NCI-H82 (cell line): ENCODE data around the gene COL13A1.

Source experiments
- DNase-seq: peaks from one replicate; lab custom pipeline; 2025; lab: John Stamatoyannopoulos, UW

The COL13A1 gene

DNA sequence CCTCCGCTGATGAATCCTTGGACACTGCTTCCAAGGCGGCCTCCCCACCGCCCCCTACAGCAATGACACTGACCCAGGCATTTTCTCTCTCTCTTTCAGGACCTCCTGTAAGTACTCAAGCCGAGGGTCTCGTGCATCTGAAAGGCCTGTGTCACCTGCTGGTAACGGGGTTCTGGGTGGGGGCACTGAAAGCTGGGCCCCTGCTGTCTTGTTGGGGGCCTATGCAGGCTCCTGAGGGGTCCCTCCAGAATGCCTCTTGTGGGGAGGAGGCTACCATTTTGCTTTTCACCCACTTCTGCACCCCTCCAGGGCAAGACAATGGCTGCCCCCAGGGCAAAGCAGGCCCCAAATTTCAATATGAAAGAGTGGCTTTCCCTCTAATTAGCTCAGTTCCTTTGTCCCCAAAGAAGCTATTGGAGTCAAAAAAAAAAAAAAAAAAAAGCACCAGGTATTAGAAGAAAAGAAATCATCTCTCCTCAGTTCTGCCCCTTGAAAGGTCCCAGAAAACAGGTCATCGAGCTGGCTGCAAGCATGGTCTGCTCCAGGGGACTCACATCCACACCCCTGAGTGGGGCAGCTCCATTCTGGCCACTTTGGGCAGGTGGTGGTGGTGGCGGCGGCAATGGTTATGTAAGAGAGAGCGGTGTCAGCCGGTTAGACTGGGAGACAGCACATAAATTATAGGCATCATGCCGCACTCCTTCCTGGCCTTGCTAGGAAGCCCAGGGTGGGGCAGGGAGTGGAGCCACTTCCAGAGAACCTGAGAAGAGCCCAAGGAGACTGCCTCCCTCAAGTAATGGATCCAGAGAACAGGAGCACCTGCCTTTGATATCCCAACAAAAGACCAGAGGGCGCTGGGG is 66.2 kb downstream of the COL13A1 start:
- DNase-seq = no peak

DNA sequence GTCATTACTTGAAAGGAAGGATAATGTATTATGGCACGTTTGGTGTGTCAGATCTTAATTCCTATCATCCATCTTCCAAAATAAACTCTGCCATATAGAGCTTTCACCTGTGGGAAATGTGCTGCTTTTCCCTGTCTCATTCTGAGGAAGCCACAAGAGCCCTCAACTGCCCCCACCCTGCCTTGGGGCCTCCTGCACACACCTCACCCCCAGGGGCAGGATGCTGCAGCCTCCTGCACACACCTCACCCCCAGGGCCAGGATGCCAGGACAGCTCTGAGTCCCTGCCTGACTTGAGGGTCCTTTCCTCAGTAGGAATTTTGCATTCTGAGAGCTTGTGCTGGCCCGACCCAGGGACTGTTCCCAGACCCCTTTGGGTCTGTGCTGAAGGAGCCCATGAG is 67.1 kb downstream of the COL13A1 start:
- no peak for DNase-seq

DNA sequence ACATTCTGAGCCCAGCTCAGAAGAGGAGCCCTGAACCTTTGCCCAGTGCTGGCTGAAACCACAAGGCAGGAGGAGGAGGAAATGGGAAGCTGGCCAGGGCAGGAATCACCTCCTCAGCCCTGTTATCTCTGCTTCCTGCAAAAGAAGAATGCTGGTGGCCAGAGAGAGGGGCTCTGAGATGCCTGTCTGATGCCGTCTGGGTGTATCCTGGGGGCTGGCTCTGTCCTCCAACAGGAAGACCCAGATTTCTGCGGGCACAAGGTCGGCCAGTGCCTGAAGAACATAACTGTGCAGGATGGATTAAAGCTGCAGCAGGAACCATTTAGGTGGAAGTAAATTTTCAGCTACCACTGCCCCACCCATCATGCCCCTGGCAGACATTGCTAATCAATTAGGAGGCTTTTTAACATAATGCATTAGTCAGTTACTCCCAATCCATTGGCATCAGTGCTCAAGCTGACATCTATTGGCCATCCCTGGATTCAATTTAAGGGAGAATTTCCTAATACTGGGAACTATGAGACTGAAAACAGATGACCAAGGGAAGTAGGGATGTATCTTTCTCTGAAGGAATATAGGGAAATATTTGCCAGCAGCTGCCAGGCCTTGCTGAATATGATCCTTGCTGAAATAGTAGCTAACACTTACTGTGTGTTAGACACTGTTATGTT is 67.7 kb downstream of the COL13A1 start:
- DNase-seq = no peak

DNA sequence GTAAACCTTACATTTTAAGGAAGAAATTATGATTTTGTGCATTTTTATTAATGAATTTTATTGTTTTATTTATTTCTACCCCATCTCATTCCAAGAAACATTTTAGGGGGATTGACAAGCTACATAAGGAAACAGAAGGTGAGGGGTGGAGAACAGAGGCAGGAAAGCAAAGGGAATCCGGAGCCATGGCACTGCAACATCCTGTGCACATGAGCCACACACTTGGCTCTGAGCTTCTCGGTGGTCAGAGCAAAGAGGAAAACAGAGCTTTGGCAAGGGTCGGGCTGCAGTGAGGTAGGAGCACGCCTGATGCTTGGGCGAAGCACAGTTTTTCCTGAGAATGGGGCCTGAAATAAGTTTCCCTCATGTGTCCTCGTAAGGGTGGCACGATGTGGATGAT is 68.9 kb downstream of the COL13A1 start:
- no peak for DNase-seq

DNA sequence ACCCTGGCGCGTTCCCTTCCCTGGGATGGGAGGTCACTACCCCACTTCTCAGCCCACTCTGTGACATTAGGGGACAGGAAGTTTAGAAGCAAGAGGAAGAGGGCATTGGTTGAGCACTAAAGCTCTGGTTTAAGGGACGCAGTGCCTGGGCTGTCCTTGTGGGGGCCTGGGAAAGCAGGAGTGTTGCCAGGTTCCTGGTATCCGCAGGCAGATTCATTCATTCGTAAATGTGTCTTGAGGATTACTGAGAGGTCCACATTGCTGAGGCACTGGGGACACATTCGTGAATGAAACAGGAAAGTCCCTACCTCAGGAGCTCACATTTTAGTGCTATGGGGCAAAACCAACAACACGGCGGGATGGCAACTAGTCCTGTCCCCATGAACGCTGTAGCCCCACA is 69.4 kb downstream of the COL13A1 start:
- DNase-seq = no peak

DNA sequence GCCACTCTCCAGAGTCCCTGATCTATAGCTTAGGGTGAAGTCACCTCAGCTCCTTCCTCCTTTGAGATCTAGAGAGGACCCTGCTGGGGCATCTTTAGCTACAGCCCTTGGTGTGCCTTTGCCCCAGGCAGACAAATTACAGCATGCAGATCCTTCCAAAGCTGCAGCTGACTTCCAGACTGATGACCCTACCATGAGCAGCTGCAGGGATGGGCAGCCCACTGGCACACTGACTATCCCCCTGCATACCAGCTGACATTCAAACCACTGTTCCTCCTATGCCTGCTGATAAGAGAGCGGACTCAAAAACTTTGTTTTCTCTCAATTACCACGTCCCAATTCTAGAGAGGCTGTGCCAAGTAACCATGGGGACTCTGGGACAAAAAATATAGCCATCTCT is 70.6 kb downstream of the COL13A1 start:
- no peak for DNase-seq

DNA sequence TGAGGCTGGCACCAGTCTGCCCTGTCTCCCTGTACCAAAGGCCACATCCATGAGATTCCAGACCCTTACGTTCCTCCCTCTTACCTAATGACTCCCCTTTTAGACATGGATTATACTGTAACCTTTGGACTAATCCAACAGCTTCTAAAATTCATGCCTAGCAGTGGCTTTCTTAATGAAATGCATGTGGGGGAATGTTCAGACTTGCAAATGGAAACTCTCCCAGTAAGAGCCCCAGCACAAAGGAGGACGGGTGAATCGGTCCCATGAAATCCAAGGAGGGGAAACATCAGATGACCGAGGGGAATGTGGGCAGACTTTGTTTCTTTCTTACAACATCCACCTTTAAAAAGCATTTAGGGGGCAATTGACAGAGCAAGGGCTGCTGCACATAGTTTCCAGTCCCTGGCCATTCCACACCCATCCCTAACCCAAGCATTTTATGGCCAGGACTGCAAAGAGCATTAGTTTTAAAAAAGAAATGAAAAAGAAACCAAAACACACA is 71.5 kb downstream of the COL13A1 start:
- no peak for DNase-seq

DNA sequence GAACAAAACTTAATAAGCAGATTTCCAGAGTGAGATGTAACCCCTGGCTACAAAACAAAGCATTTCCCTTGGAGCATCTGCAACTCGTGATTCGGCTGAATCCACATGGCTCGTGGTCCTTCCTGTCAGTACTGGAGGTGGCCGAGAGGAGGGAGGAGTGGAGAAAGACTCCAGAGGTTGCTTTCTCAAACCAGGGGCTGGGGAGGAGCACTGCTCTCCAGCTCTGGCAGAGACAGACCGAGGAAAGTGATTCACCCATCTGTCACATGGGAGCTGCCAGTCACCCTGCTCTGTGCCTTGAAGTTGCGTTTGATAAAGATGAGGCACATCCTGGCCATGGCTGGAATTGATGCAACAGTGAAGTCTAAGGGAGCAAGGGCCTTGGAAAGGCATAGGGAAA is 72.7 kb downstream of the COL13A1 start:
- no peak for DNase-seq

DNA sequence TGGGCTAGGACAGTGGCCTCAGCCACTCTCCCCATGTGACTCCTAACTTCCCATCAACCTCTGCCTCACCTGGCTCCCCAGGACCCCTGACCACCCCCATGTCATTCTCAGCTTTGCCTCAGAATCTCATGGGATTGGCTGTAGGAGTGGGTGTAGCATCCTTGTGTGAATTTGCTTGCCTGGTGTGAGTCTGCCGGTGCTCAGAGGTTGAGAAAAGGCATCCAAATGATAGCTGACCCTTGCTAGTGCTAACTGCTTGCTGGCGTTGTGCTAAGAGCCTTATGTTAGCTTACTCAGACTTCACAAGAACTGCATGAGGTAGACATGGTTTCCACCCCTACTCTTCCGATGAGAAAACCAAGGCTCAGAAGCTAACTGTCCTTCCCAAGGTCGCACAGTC is 74.2 kb downstream of the COL13A1 start:
- DNase-seq = no peak

DNA sequence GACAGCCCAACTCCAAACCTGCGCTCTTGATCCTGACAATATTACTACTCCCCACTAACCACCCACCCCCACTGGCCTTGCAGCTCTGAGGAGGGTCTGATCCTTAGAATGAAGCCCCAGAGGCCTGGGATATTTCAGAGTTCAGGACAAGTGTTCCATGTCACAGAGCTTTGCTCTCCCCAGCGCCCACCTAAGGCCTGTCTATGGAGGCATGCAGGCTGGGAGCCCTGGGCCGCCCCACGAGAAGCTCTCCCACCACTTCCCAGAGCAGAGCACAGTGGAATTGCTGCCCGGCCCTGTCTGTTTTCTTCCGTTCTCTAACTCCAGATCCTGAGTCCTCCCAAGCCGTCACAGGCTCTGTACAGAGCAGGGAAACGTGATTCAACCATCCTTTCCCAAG is 74.6 kb downstream of the COL13A1 start:
- DNase-seq = no peak

DNA sequence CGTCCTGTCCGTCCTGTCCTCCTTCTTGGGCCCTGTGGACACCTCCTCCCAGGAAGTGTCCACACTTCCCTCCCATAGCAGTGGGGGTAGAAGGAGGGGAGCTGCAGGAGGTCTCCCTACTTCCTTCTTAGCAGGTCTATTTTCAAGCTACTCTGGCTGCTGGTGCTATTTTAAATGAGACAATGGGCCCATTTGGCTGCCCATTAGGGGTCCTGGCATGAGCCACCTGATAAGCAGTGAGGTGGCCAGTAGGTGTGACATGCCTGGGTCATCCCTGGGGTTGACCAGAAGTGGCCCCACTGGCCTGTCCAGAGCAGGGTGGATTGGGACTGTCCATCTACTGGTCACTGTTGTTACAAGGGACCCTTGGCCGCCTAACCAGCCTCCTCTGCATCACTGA is 75.2 kb downstream of the COL13A1 start:
- DNase-seq = no peak

DNA sequence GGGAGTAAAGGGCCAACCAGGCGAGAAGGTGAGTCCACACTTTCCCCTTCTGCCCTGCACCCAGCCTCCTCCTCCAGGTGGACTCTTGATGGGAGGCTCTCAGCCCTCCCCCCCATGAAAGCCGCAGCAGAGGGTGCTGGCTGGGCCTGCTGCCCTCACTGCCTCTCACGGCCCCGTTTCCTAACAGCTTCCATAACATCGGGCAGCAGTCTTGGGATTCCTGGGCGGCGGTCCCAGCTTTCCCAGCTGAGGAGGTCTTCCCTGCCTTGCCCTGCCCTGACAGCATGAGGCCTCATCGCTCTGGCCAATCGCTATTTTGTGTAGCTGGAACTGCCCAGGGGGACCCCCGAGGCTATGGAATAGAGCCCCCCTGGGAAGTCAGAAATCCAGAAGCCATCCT is 76.3 kb downstream of the COL13A1 start:
- DNase-seq = no peak

DNA sequence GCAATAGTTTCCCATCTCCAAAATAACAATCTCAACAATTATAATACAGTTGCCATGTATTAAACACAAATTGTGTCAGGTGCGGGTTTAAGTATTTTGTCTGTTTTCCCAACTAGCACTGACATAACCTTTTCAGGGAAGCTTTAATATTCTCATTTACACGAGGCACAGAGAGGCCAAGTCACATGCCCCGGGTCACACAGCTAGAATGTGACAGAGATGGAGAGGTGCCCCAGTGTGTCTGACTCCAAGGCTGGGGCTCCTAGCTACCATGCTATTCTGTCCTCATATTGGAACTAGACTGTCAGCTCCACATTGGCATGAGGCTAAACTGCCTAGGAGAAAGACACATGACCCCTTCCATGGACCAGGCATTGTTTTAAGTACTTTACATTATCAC is 77.2 kb downstream of the COL13A1 start:
- no peak for DNase-seq

DNA sequence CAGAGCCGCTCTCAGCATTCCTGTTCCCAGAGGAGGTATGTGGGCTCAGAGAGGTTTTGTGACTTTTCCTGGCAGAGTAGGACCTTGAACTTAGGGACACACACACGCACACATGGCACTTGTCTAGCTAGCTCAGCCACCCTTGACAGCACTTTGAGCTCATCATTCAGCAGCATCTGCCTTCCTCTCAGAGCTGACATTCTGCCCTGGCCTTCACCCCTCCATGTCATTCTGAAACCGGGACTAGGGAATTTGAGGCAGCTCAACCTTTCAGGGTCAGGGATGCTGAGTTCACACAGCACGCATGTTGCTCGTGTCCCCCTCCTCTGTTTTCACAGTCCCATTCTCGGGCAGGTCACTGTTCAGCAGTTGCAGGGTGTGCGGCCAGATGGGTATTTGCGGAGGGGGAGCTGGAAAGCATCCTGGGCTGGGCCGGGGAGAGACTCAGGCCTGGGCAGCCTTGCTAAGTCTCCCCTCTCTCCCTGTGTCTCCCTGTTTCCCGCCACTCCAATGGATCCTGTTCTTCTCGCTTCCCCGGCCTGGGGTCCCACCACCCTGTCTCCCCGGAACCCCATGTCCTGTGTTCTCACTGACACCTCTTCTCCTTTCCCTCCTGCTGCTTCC is 78.0 kb downstream of the COL13A1 start:
- no peak for DNase-seq

DNA sequence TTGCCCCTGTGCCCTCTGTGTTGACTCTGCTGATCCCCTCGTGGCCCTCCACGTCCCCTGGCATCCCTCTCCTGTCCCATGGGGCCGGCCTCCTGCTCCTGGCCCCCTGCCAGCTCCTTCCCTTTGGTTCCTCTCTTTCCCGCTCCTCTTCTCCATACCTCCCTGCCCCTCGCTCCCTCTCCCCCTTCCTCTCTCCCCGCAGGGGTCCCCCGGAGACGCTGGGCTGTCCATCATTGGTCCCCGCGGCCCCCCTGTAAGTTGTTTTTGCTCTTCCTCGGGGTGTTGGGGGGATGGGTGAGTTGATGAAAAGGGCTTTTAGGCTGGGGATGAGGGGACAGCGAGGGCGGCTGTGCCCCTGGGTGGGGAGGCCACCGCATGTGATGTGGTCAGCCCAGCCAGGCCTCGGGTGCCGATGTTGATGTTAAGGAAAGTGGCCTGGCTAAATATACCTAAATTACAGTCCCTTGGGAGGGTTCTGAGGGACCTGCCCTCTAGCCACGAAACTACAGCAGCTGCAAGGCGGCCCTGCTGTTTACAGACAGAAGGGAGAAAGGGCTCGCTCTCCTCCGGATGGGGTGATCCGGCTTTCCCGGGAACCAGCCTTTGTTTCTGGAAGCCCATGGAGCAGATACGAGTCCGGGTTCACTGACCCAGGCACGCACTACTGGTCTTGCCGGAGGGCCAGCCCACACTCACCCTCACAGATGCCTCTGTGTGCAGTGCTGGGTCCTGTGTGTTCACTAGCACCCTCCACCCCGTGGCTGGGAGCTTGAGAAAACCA is 78.8 kb downstream of the COL13A1 start:
- no peak for DNase-seq

DNA sequence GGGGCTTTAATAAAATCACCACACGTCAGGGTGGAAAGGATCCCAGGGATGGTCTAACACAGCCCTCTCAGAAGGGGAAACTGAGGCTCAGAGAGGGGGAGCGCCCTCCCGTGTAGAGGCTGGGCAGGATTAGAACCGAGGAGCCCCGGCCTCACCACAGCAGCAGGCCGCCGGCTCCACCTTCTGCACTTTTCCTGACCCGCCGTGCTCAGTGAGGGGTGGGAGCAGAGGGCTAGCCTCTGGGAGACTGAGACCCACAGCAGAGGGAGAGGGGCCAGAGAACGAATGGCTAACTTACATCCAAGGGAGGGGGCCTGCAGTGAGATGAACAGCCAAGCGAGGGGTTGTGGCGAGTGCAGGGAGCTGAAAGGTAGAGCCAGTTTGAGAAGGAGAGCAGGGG is 79.5 kb downstream of the COL13A1 start:
- DNase-seq = no peak

DNA sequence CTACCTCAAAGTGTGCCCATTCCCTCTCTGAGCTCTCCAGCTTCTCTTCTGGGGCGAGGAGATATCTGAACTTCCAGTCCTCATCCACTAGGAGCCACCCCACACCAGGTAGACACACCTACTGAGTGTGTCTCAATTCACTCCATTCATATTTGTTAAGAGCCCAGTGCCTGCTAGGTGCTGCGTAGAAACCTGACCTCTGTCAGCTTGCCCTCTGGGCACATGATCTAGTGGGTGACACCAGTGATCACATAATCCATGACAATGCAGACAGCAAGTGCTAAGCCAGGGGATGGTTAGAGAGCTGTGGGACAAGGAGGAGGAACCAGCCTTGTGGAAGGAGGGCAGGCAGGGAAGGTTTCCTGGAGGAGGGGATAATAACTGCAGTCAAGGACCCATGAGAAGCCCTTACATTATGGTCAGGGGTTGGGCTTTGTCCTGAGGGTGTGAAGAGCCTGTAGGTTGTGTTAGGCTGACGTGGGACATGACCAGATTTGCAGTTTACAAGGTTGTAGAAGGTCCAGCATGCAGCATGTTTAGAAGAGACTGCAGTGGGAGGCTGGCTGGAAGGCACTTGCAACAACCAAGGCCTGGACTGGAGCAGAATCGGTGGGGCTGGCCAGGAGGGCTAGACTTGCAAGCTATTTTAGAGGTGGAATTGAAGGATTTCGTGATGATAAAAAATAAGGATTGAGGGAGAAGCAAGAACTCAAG is 81.8 kb downstream of the COL13A1 start:
- DNase-seq = no peak

DNA sequence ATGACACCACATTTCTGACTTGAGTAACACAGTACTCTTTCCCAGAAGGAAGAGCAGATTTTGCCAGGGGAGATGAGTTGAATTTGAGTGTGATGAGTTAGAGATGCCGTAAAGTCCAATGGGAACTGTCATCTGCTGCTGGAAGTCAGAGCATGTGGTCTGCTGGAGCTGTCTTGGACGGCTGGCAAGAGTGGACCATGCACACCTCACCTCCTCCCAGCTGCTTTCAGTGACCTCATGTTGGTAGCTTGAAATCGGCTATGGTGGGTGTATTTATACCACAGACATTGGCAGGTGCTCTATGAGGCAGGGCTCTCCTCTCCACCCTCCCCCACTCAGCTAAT is 82.3 kb downstream of the COL13A1 start:
- no peak for DNase-seq

DNA sequence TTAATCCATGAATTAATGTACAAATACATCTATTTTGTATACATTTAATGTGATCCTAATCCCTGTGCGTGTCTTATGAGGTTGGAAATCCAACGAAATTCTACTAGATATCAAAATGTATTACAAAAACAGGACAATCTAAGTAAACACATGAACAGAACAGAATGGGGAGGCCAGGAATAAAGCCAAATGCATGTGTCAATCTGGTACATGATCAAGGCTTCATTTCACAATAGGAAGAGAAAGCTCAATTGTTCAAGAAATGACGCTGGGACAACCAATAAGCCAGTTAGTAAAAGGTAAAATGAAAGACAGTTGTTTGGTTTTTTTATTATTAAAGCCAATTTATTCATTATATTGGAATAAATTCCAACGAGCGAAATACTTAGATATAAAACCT is 83.0 kb downstream of the COL13A1 start:
- DNase-seq = no peak

DNA sequence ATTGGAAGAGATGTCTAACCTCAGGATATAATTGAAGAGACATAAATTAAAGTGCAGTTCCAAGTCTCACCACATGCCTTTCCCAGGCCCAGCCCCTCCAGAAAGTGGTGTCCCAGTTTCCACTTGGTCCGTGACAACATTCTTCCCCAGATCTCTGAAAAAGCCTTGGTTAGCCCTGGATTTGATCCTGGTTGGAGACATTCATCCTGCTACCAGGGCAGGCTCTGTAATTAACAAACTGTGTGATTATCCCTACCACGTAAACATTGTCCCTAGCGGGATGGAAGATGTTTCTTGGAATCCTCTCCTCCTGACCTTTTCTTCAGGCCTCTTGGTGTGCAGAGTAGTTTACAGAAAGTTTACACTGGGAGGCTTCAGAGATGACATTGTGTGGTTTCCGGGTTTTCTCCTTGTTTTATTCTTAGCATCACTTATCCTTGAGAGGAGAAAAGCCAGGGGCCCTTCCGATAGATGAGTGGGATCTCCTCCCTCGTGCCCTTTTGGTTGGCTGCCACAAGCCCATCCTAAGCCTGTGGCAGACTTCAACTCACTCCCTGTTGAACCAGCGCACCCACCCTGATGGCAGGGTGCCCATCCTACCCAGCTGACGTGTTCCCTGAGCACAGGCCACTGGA is 83.8 kb downstream of the COL13A1 start:
- DNase-seq = peak; percentile 4

DNA sequence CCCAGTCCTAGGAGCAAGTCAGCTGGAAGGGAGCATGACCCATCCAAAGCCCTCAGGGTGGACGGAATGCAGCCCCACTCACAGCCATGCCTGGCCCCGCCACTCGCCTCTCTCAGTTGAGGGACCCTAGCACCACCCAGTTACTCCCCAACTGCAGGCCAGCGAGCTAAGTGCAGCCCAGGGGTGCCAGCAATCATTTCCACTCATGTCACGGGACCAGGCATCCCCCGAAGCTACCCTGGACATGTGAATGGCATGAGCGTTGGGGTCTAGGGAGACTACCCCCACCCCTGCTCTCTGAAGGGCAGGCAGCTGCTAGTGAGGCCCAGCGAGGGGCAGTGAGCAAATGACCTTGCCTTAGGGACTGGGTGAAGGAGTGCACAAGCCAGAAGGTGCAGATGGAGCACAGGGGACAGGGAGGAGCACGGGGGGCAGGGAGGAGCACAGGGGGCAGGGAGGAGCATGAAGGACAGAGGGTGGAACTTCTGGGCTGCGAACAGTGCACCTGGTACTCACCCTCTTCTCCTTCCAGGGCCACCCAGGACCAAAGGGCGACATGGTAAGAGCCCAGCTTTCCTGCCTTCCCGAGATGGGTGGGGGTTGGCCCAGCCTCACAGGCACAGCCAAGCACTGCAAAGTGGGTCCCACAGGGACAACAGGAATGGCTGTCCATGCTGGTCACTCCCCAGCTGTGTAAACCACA is 87.3 kb downstream of the COL13A1 start:
- no peak for DNase-seq
